Measurements from ENCODE around the gene CFAP53.
"Not testable (repeated sequence)": the region's sequence is repeated elsewhere in the genome, so short reads cannot be mapped to it uniquely, and the experiment has no call there.

CFAP53 gene

DNA sequence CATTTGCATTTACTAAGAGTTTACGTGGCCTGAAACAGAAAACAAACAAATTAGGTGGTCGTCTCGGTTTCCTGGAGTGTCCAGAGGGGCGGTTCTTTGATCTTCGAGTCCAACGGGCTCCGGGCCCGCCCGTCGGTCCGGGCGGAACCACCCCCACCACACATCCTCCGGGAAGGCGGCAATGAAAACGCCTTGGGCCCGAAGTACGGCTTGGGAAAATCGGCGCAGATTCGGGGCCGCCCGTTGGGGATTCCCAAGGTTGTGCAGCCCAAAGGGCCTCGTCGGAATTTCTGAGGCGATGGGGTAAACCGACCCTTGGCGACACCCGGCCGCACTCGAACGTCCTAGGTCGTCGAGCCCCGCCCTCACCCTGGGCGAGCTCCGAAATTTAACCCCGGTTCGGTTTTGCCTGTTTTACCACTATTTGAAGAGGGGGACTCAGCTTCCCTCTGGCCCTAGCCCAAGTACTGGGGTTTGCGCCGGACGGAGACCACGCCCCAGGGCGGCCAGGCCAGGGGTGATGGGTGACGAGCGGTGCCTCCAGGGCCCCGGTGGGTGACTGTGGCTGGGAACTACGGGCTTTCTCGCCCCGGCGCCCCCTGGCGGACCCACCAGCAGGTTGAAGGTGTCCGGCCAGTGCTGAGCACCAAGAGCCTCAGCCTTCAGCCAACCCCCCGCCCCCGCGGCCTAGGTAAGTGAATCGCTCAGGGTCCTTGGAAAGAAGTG lies 1.9 kb upstream of the CFAP53 start:
- FAIRE-seq: no peak

DNA sequence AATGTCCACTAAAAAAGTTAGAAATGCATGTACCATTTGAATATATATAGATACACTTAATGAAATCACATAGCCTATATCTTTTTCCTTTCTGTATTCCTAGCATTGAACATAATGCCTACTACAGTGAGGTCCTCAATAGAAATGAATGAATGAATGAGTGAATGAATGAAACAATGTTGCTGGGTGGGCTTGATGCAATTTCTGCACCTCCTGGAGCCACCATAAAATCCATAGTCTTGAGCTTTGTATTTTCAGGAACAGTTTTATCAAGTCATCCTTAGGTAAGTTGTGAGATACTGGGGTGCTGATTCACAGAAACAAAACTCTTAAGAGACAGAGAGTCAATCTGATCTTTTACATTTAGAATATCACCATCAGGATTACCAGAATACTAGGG lies 3.3 kb downstream of the CFAP53 start:
- FAIRE-seq (no peak), DNase-seq (ENCODE audit: insufficient read length, low spot score) (no peak)
- TF ChIP-seq POLR2A (IDR thresholded peaks at IDR 0.05; ENCODE audit: low read depth, low read length): no peak

More for the DNA sequence above, 1.9 kb upstream of the CFAP53 start:
- no peak for DNase-seq (ENCODE audit: insufficient read length, low spot score)
- no peak for TF ChIP-seq POLR2A (IDR thresholded peaks at IDR 0.05; ENCODE audit: low read depth, low read length)

DNA sequence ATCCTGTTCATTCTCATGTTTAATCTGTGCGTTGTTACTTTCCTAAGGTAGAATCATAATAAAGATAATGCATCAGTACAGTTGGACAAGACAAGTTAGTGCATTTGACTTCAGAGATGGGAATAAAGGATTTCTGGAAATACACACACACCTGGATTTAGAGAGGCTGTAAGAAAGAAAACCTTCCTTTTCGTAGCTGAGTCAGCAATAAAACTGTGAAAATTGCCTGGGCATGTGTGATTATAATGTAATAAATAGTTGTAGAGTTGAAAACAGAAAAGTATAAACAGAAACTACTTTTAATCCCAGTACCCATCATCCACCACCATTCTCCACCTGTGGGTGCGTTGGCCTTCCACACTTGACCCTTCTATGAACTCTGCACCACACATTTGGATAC lies 15.4 kb downstream of the CFAP53 start:
- no peak for FAIRE-seq
- DNase-seq (ENCODE audit: insufficient read length, low spot score): no peak

DNA sequence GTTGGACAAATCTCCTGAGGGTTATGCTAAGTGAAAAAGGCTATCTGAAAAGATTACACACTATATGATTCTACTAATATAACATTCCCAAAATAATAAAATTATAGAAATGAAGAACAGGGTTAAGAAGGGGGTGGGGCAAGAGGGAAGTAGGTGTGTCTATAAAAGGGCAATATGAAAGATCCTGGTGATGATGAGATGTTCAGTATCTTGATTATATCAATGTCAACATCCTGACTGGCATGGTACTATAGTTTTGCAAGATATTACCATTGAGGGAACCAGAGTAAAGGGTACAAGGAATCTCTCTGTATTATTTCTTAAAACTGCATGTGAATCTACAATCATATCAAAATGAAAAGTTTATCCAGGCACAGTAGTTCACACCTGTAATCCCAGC lies 16.7 kb downstream of the CFAP53 start:
- no peak for TF ChIP-seq POLR2A (IDR thresholded peaks at IDR 0.05; ENCODE audit: low read depth, low read length)
- FAIRE-seq: no peak
- no peak for DNase-seq (ENCODE audit: insufficient read length, low spot score)

More for the DNA sequence above, 15.4 kb downstream of the CFAP53 start:
- TF ChIP-seq POLR2A (IDR thresholded peaks at IDR 0.05; ENCODE audit: low read depth, low read length): no peak

DNA sequence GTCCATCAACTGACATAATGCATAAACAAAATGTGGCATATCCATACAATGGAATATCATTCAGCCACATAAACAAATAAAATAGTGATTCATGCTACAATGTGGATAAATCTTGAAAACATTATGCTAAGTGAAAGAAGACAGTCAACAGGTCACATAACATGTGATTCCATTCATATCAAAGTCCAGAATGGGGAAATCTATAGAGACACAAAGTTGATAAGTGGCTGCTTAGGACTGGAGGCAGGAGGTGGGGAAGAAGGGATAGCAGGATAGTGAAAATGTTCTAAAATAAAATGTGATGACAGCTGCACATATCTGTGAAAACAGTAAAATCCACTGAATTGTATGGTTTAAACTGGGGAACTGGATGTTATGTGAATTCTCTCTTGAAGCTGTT lies 18.7 kb downstream of the CFAP53 start:
- TF ChIP-seq POLR2A (IDR thresholded peaks at IDR 0.05; ENCODE audit: low read depth, low read length): no peak
- no peak for DNase-seq (ENCODE audit: insufficient read length, low spot score)
- FAIRE-seq: no peak

DNA sequence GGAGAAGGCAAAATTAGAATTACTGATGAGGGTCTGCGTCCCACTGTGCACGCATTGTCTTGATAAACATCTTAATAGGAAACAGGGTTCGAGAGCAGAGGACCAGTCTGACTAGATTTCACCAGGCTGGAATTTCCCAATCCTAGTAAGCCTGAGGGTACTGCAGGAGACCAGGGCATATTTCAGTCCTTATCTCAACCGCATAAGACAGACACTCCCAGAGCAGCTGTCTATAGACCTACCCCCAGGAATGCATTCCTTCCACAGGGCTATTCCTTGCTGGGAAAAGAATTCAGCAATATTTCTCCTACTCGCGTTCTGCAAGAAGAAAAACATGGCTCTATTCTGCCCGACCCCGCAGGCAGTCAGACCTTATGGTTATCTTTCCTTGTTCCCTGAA lies 24.5 kb downstream of the CFAP53 start:
- DNase-seq (ENCODE audit: insufficient read length, low spot score); FAIRE-seq: not testable (repeated sequence)

DNA sequence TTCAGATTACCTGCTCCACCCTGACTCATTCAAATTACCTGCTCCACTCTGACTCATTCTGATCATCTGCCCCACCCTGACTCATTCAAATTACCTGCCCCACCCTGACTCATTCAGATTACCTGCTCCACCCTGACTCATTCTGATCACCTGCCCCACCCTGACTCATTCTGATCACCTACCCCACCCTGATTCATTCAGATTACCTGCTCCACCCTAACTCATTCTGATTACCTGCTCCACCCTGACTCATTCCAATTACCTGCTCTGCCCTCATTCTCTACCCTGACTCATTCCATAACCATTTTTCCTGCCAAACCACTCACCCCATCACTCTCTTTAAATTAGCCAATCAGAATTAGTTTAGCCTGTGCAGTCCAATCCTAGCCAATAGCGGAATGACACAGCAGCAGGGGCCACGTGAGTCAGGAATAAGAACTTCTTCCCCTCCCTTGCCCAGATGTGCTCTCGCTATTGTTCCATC lies 26.2 kb downstream of the CFAP53 start:
- TF ChIP-seq POLR2A (IDR thresholded peaks at IDR 0.05; ENCODE audit: low read depth, low read length): no peak
- DNase-seq (ENCODE audit: insufficient read length, low spot score) (no peak), FAIRE-seq (no peak)

DNA sequence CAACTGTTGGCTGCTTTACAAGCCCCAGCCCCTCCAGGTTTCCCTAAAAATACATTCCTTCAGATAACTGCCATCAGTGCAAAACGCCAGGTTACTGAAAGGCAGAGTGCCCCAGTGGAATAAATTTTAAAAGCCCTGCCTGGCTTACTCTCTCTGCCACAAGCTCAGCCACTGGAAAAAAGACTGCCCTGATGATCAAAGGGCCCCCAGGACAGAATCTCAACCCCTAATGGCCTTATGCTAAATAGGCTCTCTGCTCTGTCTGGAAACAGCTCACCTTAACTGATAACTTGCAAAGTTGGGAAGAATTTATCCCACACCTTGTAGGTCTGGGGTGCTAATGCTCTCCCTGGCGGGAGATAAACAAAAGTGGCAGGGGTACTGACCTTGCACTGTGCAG lies 33.9 kb downstream of the CFAP53 start:
- TF ChIP-seq POLR2A (IDR thresholded peaks at IDR 0.05; ENCODE audit: low read depth, low read length): no peak
- DNase-seq (ENCODE audit: insufficient read length, low spot score) (no peak), FAIRE-seq (no peak)

DNA sequence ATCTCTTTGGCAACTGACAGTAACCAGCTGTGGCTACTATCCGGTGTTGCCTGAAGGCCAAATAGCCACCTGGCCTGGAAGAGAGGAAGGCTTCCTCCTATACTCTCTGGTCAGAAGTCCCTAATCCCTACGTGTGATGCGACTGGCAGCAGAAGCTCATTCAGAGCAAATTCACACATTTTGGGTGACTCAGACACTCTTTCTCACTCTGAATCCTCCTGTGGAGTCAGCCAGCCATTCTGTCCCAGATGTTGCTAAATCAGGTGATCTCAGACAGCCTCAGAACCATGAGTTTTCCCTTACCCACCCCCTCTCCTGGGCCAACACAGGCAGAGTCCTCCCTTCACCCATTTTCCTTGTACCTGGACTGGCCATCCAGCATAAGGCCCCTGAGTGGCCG lies 34.7 kb downstream of the CFAP53 start:
- FAIRE-seq: no peak
- DNase-seq (ENCODE audit: insufficient read length, low spot score): no peak
- TF ChIP-seq POLR2A (IDR thresholded peaks at IDR 0.05; ENCODE audit: low read depth, low read length): no peak

DNA sequence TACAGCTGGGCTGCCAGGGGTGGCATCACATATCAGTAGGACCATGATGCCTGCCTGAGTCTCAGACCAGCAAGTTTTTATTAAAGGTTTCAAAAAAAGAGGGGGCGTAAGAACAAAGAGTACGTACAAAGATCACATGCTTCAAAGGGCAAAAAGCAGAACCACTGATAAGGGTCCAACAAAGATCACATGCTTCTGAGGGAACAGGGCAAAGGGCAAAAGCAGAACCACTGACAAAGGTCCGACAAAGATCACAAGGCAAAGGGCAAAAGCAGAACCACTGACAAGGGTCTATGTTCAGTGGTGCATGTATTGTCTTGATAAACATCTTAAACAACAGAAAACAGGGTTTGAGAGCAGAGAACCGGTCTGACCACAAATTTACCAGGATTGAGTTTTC lies 46.0 kb downstream of the CFAP53 start:
- not testable (repeated sequence) for FAIRE-seq

DNA sequence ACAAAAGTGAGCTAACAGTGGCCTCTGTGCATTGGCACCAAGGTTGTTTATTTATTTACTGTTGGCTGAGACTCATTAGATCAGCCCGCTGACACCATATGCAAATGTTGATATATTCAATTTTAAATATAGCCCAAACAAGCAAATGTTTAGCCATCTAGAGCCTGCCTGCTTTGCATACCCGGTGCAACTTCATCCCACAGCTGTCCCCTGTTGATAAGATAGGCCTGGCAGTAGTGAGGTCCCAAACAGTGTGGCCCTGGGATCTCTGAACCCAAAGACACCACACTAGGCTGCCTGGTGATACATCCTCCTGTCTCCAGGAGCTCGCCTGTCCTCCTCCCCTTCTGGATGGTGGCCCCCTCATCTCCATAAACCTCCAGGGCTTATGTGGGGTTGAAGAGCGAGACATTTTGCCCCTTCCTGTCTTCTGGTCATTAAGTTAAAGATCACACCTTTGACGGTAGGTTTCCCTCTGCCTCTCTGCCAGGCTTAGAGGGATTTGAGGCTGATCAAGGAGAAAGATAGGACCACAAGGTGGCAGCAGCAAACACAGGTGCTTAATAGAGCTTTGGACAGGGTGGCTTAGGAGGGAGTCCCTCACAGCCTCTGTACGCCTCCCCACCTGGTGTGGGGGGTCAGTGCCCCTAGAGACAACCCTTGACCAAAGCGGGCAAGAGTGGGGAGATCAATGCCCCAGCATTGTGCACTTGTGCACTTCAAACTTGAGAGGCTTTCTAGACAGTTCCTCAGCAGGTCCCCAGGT lies 47.7 kb downstream of the CFAP53 start:
- no peak for TF ChIP-seq POLR2A (IDR thresholded peaks at IDR 0.05; ENCODE audit: low read depth, low read length)
- DNase-seq (ENCODE audit: insufficient read length, low spot score) (no peak), FAIRE-seq (no peak)

More for the DNA sequence above, 46.0 kb downstream of the CFAP53 start:
- not testable (repeated sequence) for DNase-seq (ENCODE audit: insufficient read length, low spot score)

DNA sequence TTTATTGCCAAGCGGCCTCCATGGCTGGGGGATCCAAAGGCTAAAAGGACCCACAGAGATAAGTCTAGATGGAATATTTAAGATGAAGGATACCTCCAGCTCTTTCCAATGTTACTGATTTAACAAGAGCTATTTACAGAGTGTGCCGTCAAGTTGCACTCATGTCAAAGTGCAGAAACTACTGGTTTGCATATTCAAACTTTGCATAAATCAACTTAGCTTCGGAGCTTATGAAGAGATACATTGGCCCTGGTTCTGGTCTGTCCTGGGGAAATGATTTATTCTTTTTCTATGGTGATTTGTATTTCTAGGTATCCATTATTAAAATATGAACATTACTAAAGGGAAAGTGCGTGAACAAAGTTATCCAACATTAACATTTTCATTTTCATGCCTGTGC lies 57.0 kb downstream of the CFAP53 start:
- no peak for DNase-seq (ENCODE audit: insufficient read length, low spot score)
- no peak for FAIRE-seq
- no peak for TF ChIP-seq POLR2A (IDR thresholded peaks at IDR 0.05; ENCODE audit: low read depth, low read length)

DNA sequence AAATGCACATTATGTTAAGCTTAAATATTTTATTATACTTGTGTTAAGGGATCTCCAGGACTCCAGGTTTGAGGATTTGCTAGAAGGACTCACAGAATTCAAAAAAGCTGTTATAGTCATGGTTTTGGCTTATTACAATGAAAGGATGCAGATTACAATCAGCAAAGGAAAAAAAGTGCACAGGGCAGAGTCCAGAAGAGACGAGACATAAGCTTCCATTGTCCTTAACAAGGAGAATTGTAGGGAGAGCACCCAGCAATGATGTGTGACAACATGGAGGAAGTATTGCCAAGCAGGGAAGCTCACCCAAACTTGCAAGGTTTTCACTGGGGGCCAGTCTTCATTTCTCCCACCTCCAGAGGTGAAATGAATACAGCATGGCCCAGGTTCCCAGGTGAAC lies 58.6 kb downstream of the CFAP53 start:
- FAIRE-seq (no peak), DNase-seq (ENCODE audit: insufficient read length, low spot score) (no peak)
- TF ChIP-seq POLR2A (IDR thresholded peaks at IDR 0.05; ENCODE audit: low read depth, low read length): no peak

DNA sequence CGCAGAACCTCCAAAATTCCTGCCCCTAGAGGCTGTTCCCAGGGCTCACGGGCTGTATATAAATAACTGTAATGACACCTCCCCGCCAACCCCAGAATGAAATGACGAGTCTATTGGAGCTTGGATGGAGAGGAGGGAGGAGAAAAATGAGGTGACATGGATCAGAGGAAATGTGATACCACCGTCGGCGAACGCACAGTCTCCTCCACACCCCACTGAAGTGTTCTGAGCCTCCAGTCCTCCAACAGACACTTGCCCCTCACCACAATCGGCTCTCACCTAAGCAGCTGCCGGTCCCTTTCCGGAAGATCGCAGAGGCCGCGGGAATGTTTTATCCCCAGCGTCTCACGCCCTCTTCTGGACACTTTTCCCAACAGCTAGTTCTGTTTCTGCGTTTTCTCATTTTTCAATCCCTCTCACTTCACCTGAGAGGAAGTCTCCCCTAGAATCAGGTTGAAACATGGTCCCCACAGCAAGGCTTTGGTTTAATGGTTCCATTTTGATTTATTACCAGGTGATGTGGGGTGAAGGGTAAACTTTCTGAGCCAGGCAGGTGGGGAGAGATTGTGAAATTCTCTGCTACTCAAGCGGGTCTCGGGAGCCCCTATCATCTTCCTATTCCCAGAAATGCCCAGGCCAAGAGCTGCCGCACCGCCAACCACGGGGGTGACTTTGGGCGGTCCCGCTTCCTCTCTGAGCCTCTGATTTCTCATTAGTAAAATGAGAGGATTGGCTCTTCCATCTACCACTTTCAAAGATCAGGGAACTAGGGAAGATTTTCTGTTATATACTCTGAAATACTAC lies 62.3 kb downstream of the CFAP53 start:
- FAIRE-seq (no peak), DNase-seq (ENCODE audit: insufficient read length, low spot score) (peak; percentile 19)
- TF ChIP-seq POLR2A (IDR thresholded peaks at IDR 0.05; ENCODE audit: low read depth, low read length): no peak
